SHP77 treated with DMSO at 0.1 percent for 48 hours (cell line): Measurements from ENCODE around the gene NCF2.
"Not testable (repeated sequence)": the region's sequence is repeated elsewhere in the genome, so short reads cannot be mapped to it uniquely, and the experiment has no call there.

Experiments
- DNase-seq: peaks from one replicate; lab custom pipeline; 2025; lab: John Stamatoyannopoulos, UW

Gene NCF2

GRCh38 chr1:183590244-183591191 lies at the start of gene NCF2:
TSS of gene NCF2 (minus strand) at chr1:183590459. CDS start at chr1:183590329, 130 bp downstream.
- DNase-seq: no peak

GRCh38 chr1:183638649-183639387 lies 48.6 kb upstream of the NCF2 start:
- no peak for DNase-seq

- DNase-seq: no peak
Observed at GRCh38 chr1:183636783-183637182, 46.5 kb upstream of the NCF2 start.

GRCh38 chr1:183636334-183636682 lies 46.0 kb upstream of the NCF2 start:
- no peak for DNase-seq

- peak; percentile 97 for DNase-seq
Observed at GRCh38 chr1:183635606-183636333, 45.5 kb upstream of the NCF2 start, which contains the start of gene ARPC5. TSS of gene ARPC5 (minus strand) at chr1:183635783. CDS start at chr1:183635659, 124 bp downstream.

- DNase-seq: no peak
Observed at GRCh38 chr1:183635099-183635605, 44.9 kb upstream of the NCF2 start.

- DNase-seq: no peak
Observed at GRCh38 chr1:183634429-183635065, 44.3 kb upstream of the NCF2 start.

GRCh38 chr1:183633676-183634343 lies 43.6 kb upstream of the NCF2 start:
- DNase-seq: no peak

GRCh38 chr1:183632964-183633363 lies 42.7 kb upstream of the NCF2 start:
- DNase-seq: no peak

GRCh38 chr1:183632114-183632513 lies 41.9 kb upstream of the NCF2 start:
- DNase-seq: no peak

GRCh38 chr1:183630748-183631147 lies 40.5 kb upstream of the NCF2 start:
- no peak for DNase-seq

GRCh38 chr1:183628537-183628936 lies 38.3 kb upstream of the NCF2 start:
- DNase-seq: no peak

GRCh38 chr1:183626236-183626635 lies 36.0 kb upstream of the NCF2 start:
- DNase-seq: not testable (repeated sequence)

- no peak for DNase-seq
Observed at GRCh38 chr1:183622884-183623785, 32.9 kb upstream of the NCF2 start.

- no peak for DNase-seq
Observed at GRCh38 chr1:183622013-183622412, 31.8 kb upstream of the NCF2 start.

GRCh38 chr1:183620311-183620710 lies 30.1 kb upstream of the NCF2 start:
- DNase-seq: no peak

GRCh38 chr1:183619781-183620180 lies 29.5 kb upstream of the NCF2 start:
- DNase-seq: no peak

GRCh38 chr1:183618202-183618601 lies 27.9 kb upstream of the NCF2 start:
- not testable (repeated sequence) for DNase-seq

- not testable (repeated sequence) for DNase-seq
Observed at GRCh38 chr1:183612975-183613374, 22.7 kb upstream of the NCF2 start.

- DNase-seq: no peak
Observed at GRCh38 chr1:183612407-183612806, 22.1 kb upstream of the NCF2 start.
